ENCODE data around the gene IL17F. TPM values are rescaled to one million over a fixed set of nuclear protein-coding genes. Genes with fewer than 3 reads are reported as not detected.

Gene IL17F
- total and polyA plus RNA-seq, 2 experiments from 2014 or later = not detected

DNA sequence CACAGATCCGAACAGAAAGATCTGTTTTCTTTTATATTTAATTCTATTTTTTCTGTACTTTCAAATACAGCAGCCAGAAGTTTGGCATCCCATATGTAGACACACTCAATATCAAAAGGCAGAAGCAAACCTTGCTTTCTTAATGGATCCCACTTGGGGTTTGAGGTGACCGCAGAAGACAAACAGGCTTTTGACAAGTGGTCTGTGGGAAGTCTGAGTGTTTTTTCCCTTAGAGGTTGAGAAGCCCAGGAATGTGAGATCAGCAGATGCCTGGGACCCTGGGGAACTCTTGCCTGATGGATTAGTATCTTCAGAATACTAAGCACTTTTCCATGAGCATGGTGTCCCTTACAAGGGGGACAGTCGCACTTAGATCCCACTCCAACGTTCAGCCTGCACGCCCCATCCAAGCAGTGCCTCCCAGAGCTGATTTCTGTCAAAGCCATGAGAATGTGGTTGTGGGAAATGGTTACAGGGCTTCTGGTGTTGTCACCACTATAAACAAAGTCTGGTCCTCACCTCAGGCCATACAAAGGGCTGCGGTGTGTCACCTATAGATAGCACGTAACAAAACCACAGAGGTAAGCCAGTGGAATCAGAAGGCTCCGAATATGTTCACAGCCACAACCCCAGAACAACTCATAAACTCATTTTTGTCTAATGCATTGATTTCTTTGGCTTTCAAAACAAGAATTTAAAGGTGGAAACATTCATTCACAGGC, 12.7 kb downstream of the IL17F start:
- no peak overlapping the region for H3K4me3 ChIP-seq
- H3K36me3 Mint-ChIP-seq (ENCODE audit: low read depth) = no peaks in the 10 kb centered on the region
- H3K27ac ChIP-seq (ENCODE audit: low read depth) = no peak overlapping the region
- no peaks in the 10 kb centered on the region for H3K27me3 ChIP-seq (ENCODE audit: insufficient read depth)
- no peaks in the 10 kb centered on the region for H3K79me2 ChIP-seq (replicated peaks; ENCODE audit: insufficient read depth)
- no peaks in the 10 kb centered on the region for H4K20me1 ChIP-seq (replicated peaks; ENCODE audit: insufficient read depth)
- peaks cover 5% of the 10 kb centered on the region for H3K4me1 Mint-ChIP-seq
- ATAC-seq = no peak
- H3K9me2 ChIP-seq (ENCODE audit: insufficient read depth) = 0 out of 2 replicates have a peak, but pooled peaks cover 6% of the 10 kb centered on the region
- no peak overlapping the region for H2AFZ ChIP-seq
- no peak overlapping the region for H3K27ac Mint-ChIP-seq
- H3K4me3 Mint-ChIP-seq = no peak overlapping the region
- peaks cover 2% of the 10 kb centered on the region for H3K27me3 Mint-ChIP-seq (ENCODE audit: insufficient read depth, low read depth, poor library complexity)
- H3K9me3 Mint-ChIP-seq = no peaks in the 10 kb centered on the region
- no peaks in the 10 kb centered on the region for H3K4me1 ChIP-seq (ENCODE audit: insufficient read depth)
- TF ChIP-seq, protein P1, sequence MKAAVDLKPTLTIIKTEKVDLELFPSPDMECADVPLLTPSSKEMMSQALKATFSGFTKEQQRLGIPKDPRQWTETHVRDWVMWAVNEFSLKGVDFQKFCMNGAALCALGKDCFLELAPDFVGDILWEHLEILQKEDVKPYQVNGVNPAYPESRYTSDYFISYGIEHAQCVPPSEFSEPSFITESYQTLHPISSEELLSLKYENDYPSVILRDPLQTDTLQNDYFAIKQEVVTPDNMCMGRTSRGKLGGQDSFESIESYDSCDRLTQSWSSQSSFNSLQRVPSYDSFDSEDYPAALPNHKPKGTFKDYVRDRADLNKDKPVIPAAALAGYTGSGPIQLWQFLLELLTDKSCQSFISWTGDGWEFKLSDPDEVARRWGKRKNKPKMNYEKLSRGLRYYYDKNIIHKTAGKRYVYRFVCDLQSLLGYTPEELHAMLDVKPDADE (IDR thresholded peaks at IDR 0.05) = no peak
- TF ChIP-seq STAT1 (IDR thresholded peaks at IDR 0.05; ENCODE audit: unreplicated experiment) (no peak), ZNF114 (CRISPR knock-in tag; IDR thresholded peaks at IDR 0.05) (no peak), EZH2phosphoT487 (IDR thresholded peaks at IDR 0.05; ENCODE audit: unreplicated experiment) (no peak), EZH2 (IDR thresholded peaks at IDR 0.05; ENCODE audit: low read depth, unreplicated experiment) (no peak), CREB1 (CRISPR knock-in tag; IDR thresholded peaks at IDR 0.05; ENCODE audit: low read depth) (no peak), NANOG (IDR thresholded peaks at IDR 0.05; ENCODE audit: borderline replicate concordance) (no peak), JUNB (IDR thresholded peaks at IDR 0.05; ENCODE audit: unreplicated experiment) (no peak), ZNF331 (CRISPR knock-in tag; IDR thresholded peaks at IDR 0.05; ENCODE audit: low read depth) (no peak), POLR2AphosphoS5 (IDR thresholded peaks at IDR 0.05; ENCODE audit: low read depth) (no peak)
- TF ChIP-seq, protein P2, sequence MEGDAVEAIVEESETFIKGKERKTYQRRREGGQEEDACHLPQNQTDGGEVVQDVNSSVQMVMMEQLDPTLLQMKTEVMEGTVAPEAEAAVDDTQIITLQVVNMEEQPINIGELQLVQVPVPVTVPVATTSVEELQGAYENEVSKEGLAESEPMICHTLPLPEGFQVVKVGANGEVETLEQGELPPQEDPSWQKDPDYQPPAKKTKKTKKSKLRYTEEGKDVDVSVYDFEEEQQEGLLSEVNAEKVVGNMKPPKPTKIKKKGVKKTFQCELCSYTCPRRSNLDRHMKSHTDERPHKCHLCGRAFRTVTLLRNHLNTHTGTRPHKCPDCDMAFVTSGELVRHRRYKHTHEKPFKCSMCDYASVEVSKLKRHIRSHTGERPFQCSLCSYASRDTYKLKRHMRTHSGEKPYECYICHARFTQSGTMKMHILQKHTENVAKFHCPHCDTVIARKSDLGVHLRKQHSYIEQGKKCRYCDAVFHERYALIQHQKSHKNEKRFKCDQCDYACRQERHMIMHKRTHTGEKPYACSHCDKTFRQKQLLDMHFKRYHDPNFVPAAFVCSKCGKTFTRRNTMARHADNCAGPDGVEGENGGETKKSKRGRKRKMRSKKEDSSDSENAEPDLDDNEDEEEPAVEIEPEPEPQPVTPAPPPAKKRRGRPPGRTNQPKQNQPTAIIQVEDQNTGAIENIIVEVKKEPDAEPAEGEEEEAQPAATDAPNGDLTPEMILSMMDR (conservative IDR thresholded peaks at IDR 0.05; ENCODE audit: low read depth in 2 of 2) = no peak
- TF ChIP-seq, protein P3, sequence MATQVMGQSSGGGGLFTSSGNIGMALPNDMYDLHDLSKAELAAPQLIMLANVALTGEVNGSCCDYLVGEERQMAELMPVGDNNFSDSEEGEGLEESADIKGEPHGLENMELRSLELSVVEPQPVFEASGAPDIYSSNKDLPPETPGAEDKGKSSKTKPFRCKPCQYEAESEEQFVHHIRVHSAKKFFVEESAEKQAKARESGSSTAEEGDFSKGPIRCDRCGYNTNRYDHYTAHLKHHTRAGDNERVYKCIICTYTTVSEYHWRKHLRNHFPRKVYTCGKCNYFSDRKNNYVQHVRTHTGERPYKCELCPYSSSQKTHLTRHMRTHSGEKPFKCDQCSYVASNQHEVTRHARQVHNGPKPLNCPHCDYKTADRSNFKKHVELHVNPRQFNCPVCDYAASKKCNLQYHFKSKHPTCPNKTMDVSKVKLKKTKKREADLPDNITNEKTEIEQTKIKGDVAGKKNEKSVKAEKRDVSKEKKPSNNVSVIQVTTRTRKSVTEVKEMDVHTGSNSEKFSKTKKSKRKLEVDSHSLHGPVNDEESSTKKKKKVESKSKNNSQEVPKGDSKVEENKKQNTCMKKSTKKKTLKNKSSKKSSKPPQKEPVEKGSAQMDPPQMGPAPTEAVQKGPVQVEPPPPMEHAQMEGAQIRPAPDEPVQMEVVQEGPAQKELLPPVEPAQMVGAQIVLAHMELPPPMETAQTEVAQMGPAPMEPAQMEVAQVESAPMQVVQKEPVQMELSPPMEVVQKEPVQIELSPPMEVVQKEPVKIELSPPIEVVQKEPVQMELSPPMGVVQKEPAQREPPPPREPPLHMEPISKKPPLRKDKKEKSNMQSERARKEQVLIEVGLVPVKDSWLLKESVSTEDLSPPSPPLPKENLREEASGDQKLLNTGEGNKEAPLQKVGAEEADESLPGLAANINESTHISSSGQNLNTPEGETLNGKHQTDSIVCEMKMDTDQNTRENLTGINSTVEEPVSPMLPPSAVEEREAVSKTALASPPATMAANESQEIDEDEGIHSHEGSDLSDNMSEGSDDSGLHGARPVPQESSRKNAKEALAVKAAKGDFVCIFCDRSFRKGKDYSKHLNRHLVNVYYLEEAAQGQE (IDR thresholded peaks at IDR 0.05; ENCODE audit: unreplicated experiment) = no peak
- TF ChIP-seq, protein P4, sequence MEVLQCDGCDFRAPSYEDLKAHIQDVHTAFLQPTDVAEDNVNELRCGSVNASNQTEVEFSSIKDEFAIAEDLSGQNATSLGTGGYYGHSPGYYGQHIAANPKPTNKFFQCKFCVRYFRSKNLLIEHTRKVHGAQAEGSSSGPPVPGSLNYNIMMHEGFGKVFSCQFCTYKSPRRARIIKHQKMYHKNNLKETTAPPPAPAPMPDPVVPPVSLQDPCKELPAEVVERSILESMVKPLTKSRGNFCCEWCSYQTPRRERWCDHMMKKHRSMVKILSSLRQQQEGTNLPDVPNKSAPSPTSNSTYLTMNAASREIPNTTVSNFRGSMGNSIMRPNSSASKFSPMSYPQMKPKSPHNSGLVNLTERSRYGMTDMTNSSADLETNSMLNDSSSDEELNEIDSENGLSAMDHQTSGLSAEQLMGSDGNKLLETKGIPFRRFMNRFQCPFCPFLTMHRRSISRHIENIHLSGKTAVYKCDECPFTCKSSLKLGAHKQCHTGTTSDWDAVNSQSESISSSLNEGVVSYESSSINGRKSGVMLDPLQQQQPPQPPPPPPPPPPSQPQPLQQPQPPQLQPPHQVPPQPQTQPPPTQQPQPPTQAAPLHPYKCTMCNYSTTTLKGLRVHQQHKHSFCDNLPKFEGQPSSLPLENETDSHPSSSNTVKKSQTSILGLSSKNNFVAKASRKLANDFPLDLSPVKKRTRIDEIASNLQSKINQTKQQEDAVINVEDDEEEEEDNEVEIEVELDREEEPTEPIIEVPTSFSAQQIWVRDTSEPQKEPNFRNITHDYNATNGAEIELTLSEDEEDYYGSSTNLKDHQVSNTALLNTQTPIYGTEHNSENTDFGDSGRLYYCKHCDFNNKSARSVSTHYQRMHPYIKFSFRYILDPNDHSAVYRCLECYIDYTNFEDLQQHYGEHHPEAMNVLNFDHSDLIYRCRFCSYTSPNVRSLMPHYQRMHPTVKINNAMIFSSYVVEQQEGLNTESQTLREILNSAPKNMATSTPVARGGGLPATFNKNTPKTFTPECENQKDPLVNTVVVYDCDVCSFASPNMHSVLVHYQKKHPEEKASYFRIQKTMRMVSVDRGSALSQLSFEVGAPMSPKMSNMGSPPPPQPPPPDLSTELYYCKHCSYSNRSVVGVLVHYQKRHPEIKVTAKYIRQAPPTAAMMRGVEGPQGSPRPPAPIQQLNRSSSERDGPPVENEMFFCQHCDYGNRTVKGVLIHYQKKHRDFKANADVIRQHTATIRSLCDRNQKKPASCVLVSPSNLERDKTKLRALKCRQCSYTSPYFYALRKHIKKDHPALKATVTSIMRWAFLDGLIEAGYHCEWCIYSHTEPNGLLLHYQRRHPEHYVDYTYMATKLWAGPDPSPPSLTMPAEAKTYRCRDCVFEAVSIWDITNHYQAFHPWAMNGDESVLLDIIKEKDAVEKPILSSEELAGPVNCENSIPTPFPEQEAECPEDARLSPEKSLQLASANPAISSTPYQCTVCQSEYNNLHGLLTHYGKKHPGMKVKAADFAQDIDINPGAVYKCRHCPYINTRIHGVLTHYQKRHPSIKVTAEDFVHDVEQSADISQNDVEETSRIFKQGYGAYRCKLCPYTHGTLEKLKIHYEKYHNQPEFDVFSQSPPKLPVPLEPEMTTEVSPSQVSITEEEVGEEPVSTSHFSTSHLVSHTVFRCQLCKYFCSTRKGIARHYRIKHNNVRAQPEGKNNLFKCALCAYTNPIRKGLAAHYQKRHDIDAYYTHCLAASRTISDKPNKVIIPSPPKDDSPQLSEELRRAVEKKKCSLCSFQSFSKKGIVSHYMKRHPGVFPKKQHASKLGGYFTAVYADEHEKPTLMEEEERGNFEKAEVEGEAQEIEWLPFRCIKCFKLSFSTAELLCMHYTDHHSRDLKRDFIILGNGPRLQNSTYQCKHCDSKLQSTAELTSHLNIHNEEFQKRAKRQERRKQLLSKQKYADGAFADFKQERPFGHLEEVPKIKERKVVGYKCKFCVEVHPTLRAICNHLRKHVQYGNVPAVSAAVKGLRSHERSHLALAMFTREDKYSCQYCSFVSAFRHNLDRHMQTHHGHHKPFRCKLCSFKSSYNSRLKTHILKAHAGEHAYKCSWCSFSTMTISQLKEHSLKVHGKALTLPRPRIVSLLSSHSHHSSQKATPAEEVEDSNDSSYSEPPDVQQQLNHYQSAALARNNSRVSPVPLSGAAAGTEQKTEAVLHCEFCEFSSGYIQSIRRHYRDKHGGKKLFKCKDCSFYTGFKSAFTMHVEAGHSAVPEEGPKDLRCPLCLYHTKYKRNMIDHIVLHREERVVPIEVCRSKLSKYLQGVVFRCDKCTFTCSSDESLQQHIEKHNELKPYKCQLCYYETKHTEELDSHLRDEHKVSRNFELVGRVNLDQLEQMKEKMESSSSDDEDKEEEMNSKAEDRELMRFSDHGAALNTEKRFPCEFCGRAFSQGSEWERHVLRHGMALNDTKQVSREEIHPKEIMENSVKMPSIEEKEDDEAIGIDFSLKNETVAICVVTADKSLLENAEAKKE (CRISPR knock-in tag; IDR thresholded peaks at IDR 0.05) = no peak
- H3K4me2 ChIP-seq = no peak overlapping the region
- no peaks in the 10 kb centered on the region for H3K36me3 ChIP-seq (ENCODE audit: insufficient read depth)
- no peaks in the 10 kb centered on the region for H3F3A ChIP-seq (replicated peaks; ENCODE audit: low read depth)
- DNase-seq (ENCODE audit: low spot score) = no peak

Data from GM23338 (cell line).